HL-60 (cell line): ENCODE measurements around the gene SPC25.

Source experiments
- DNase-seq, 2 experiments: peaks; one replicate each; pipeline ENCODE4 v3.0.0-alpha.2; 2010 to 2020; ENCODE audit warnings: low read depth in 1 of 2, low spot score in 1 of 2
- H3K27ac ChIP-seq: fragments of 250-450 bp; sonication (Bioruptor Pico); replicated peaks from 2 replicates; pipeline ENCODE4 v1.5.1; 2020; ENCODE audit warnings: mild to moderate bottlenecking, moderate library complexity
- H3K27me3 ChIP-seq: fragments of 250-450 bp; sonication (Bioruptor Pico); 2 replicates; pipeline ENCODE4 v1.5.1; 2021; ENCODE audit warnings: mild to moderate bottlenecking, moderate library complexity; ENCODE audit not compliant: insufficient read depth, poor library complexity, severe bottlenecking
- H3K4me3 ChIP-seq: replicated peaks from 2 replicates; pipeline ENCODE4 v1.5.1; 2011; ENCODE audit warnings: mild to moderate bottlenecking, control low read depth, low read length; ENCODE audit not compliant: insufficient read depth
- CTCF ChIP-seq: IDR thresholded peaks from one replicate; pipeline ENCODE4 v1.5.1; 2011; ENCODE audit warnings: low read length, control low read depth, inconsistent platforms; ENCODE audit not compliant: insufficient read depth
- GABPA ChIP-seq: IDR thresholded peaks from 2 replicates; pipeline ENCODE4 v1.6.1; 2012; ENCODE audit warnings: low read depth
- POLR2AphosphoS5 ChIP-seq: IDR thresholded peaks from 2 replicates; pipeline ENCODE4 v1.6.1; 2012; ENCODE audit warnings: low read depth
- REST ChIP-seq: IDR thresholded peaks from 2 replicates; pipeline ENCODE4 v1.6.1; 2012; ENCODE audit warnings: low read depth; ENCODE audit not compliant: insufficient replicate concordance
- SPI1 ChIP-seq: IDR thresholded peaks from 2 replicates; pipeline ENCODE4 v1.6.1; 2012; ENCODE audit warnings: low read depth, mild to moderate bottlenecking, borderline replicate concordance

SPC25 gene

GRCh38 chr2:168831662-168832061, 58.6 kb downstream of the SPC25 start:
- Histone ChIP-seq H3K4me3 (no peak overlapping the region), H3K27ac (no peak overlapping the region), H3K27me3 (no peaks in the 10 kb centered on the region)
- no peak for TF ChIP-seq GABPA
- no peak for TF ChIP-seq SPI1
- no peak for TF ChIP-seq POLR2AphosphoS5
- no peak for TF ChIP-seq REST
- no peak for TF ChIP-seq CTCF
- no peak for DNase-seq

GRCh38 chr2:168830958-168831357, 59.3 kb downstream of the SPC25 start:
- DNase-seq, result no peak
- Histone ChIP-seq H3K27ac (no peak overlapping the region), H3K4me3 (no peak overlapping the region), H3K27me3 (no peaks in the 10 kb centered on the region)
- no peak for TF ChIP-seq GABPA
- TF ChIP-seq SPI1, result no peak
- TF ChIP-seq CTCF, result no peak
- no peak for TF ChIP-seq POLR2AphosphoS5
- no peak for TF ChIP-seq REST

GRCh38 chr2:168825126-168825525, 65.1 kb downstream of the SPC25 start:
- DNase-seq, result no peak

More at GRCh38 chr2:168825126-168825525, 65.1 kb downstream of the SPC25 start:
- TF ChIP-seq CTCF, result no peak
- TF ChIP-seq REST, result no peak
- no peak for TF ChIP-seq POLR2AphosphoS5
- no peak for TF ChIP-seq SPI1
- no peak for TF ChIP-seq GABPA
- no peak overlapping the region for H3K4me3 ChIP-seq
- H3K27me3 ChIP-seq, result no peaks in the 10 kb centered on the region
- no peak overlapping the region for H3K27ac ChIP-seq
